Mucosa of rectum (tissue), 2 donors: ENCODE measurements around the gene SNX30.

Experiments
- H3K27ac ChIP-seq, 2 donors: one replicate each; pipeline ENCODE4 v1.7.0; 2013; ENCODE audit warnings: inconsistent platforms in 2 of 2, low read depth in 2 of 2, low read length in 2 of 2
- H3K27me3 ChIP-seq, 2 donors: one replicate each; pipeline ENCODE4 v1.7.0; 2013; ENCODE audit warnings: low read length in 2 of 2; ENCODE audit not compliant: control insufficient read depth in 2 of 2, insufficient read depth in 2 of 2
- H3K36me3 ChIP-seq, 2 donors: one replicate each; pipeline ENCODE4 v1.7.0; 2013; ENCODE audit warnings: low read length in 2 of 2; ENCODE audit not compliant: control insufficient read depth in 2 of 2, insufficient read depth in 2 of 2
- H3K4me1 ChIP-seq, 2 donors: one replicate each; pipeline ENCODE4 v1.7.0; 2013; ENCODE audit warnings: low read length in 2 of 2, mild to moderate bottlenecking in 1 of 2; ENCODE audit not compliant: control insufficient read depth in 2 of 2, insufficient read depth in 2 of 2
- H3K4me3 ChIP-seq, 2 donors: one replicate each; pipeline ENCODE4 v1.7.0; 2013; ENCODE audit warnings: low read length in 2 of 2
- H3K9ac ChIP-seq, 2 donors: one replicate each; pipeline ENCODE4 v1.7.0; 2013; ENCODE audit warnings: low read length in 2 of 2, low read depth in 1 of 2, mild to moderate bottlenecking in 1 of 2
- H3K9me3 ChIP-seq, 2 donors: one replicate each; pipeline ENCODE4 v1.7.0; 2013; ENCODE audit warnings: low read length in 2 of 2; ENCODE audit not compliant: control insufficient read depth in 2 of 2
- donor health status: healthy.
- donor health status: Normal muscosa, but diverticular disease.

The SNX30 gene

GRCh38 chr9:112861638-112862555, 111.3 kb downstream of the SNX30 start:
- Histone ChIP-seq H3K4me3 (no peak overlapping the region), H3K27ac (no peak overlapping the region), H3K4me1 (peaks cover 5 to 10% of the 10 kb centered on the region in 2 donors), H3K27me3 (no peaks in the 10 kb centered on the region), H3K36me3 (peaks cover 0 to 10% of the 10 kb centered on the region in 2 donors), H3K9me3 (no peaks in the 10 kb centered on the region), H3K9ac (no peak overlapping the region)

GRCh38 chr9:112863214-112863613, 112.7 kb downstream of the SNX30 start:
- Histone ChIP-seq H3K27me3 (no peaks in the 10 kb centered on the region), H3K9ac (no peak overlapping the region), H3K9me3 (no peaks in the 10 kb centered on the region), H3K4me1 (peaks cover 5 to 12% of the 10 kb centered on the region in 2 donors), H3K27ac (no peak overlapping the region), H3K36me3 (peaks cover 3 to 10% of the 10 kb centered on the region in 2 donors), H3K4me3 (no peak overlapping the region)

- Histone ChIP-seq H3K27me3 (no peaks in the 10 kb centered on the region), H3K4me1 (peaks cover 5 to 15% of the 10 kb centered on the region in 2 donors), H3K4me3 (no peak overlapping the region), H3K9ac (no peak overlapping the region), H3K9me3 (no peaks in the 10 kb centered on the region), H3K36me3 (peaks cover 6 to 15% of the 10 kb centered on the region in 2 donors), H3K27ac (no peak overlapping the region)
Observed at GRCh38 chr9:112863746-112864145, 113.2 kb downstream of the SNX30 start.

- Histone ChIP-seq H3K27me3 (no peaks in the 10 kb centered on the region), H3K9me3 (no peaks in the 10 kb centered on the region), H3K4me1 (peaks cover 5 to 15% of the 10 kb centered on the region in 2 donors), H3K4me3 (no peak overlapping the region), H3K27ac (no peak overlapping the region), H3K9ac (no peak overlapping the region), H3K36me3 (peaks cover 11 to 21% of the 10 kb centered on the region in 2 donors)
Observed at GRCh38 chr9:112864403-112864802, 113.8 kb downstream of the SNX30 start.

GRCh38 chr9:112864982-112865381, 114.4 kb downstream of the SNX30 start:
- no peaks in the 10 kb centered on the region for H3K9me3 ChIP-seq
- no peak overlapping the region for H3K9ac ChIP-seq
- no peaks in the 10 kb centered on the region for H3K27me3 ChIP-seq
- H3K27ac ChIP-seq, result no peak overlapping the region
- peaks cover 17 to 26% of the 10 kb centered on the region in 2 donors for H3K36me3 ChIP-seq
- H3K4me1 ChIP-seq, result peaks cover 5 to 15% of the 10 kb centered on the region in 2 donors
- no peak overlapping the region for H3K4me3 ChIP-seq

- Histone ChIP-seq H3K4me1 (peaks cover 5 to 15% of the 10 kb centered on the region in 2 donors), H3K27ac (peak overlapping the region in 1 of 2 donors; percentile 14)
Observed at GRCh38 chr9:112866662-112867274, 116.2 kb downstream of the SNX30 start.

GRCh38 chr9:112867275-112867991, 116.9 kb downstream of the SNX30 start:
- Histone ChIP-seq H3K27me3 (no peaks in the 10 kb centered on the region), H3K36me3 (peaks cover 24 to 40% of the 10 kb centered on the region in 2 donors), H3K4me1 (peaks cover 5 to 12% of the 10 kb centered on the region in 2 donors), H3K4me3 (no peak overlapping the region), H3K9ac (no peak overlapping the region), H3K27ac (peak overlapping the region; percentile 34 to 57), H3K9me3 (no peaks in the 10 kb centered on the region)

More at GRCh38 chr9:112866662-112867274, 116.2 kb downstream of the SNX30 start:
- no peaks in the 10 kb centered on the region for H3K9me3 ChIP-seq
- no peaks in the 10 kb centered on the region for H3K27me3 ChIP-seq
- H3K36me3 ChIP-seq, result peaks cover 24 to 35% of the 10 kb centered on the region in 2 donors
- H3K4me3 ChIP-seq, result no peak overlapping the region
- H3K9ac ChIP-seq, result no peak overlapping the region

- no peak overlapping the region for H3K9ac ChIP-seq
- no peaks in the 10 kb centered on the region for H3K27me3 ChIP-seq
- peaks cover 0 to 11% of the 10 kb centered on the region in 2 donors for H3K4me1 ChIP-seq
- no peaks in the 10 kb centered on the region for H3K9me3 ChIP-seq
- H3K36me3 ChIP-seq, result peaks cover 24 to 40% of the 10 kb centered on the region in 2 donors
- H3K27ac ChIP-seq, result peak overlapping the region in 1 of 2 donors; percentile 57
- no peak overlapping the region for H3K4me3 ChIP-seq
Observed at GRCh38 chr9:112868461-112868860, 117.9 kb downstream of the SNX30 start.

GRCh38 chr9:112869041-112869529, 118.5 kb downstream of the SNX30 start:
- H3K4me1 ChIP-seq, result peaks cover 0 to 10% of the 10 kb centered on the region in 2 donors
- no peak overlapping the region for H3K9ac ChIP-seq

More at GRCh38 chr9:112869041-112869529, 118.5 kb downstream of the SNX30 start:
- Histone ChIP-seq H3K4me3 (no peak overlapping the region), H3K27ac (no peak overlapping the region), H3K27me3 (no peaks in the 10 kb centered on the region), H3K9me3 (no peaks in the 10 kb centered on the region), H3K36me3 (peaks cover 24 to 39% of the 10 kb centered on the region in 2 donors)
